GM12872 (cell line): ENCODE measurements around the gene STMN3.

Experiments
- CTCF ChIP-seq: IDR thresholded peaks from 3 replicates; pipeline ENCODE4 v1.5.1; 2011; ENCODE audit warnings: low read depth, mild to moderate bottlenecking, low read length, moderate library complexity; ENCODE audit not compliant: insufficient read depth

STMN3 gene

GRCh38 chr20:63678667-63679465 is 25.6 kb upstream of the STMN3 start:
- no peak for TF ChIP-seq CTCF

- no peak for TF ChIP-seq CTCF
Observed at GRCh38 chr20:63678071-63678470, 24.8 kb upstream of the STMN3 start.

GRCh38 chr20:63675681-63676368 is 22.6 kb upstream of the STMN3 start:
- TF ChIP-seq CTCF, result no peak

GRCh38 chr20:63673951-63674350 is 20.7 kb upstream of the STMN3 start:
- no peak for TF ChIP-seq CTCF

- TF ChIP-seq CTCF, result no peak
Observed at GRCh38 chr20:63672666-63673065, 19.4 kb upstream of the STMN3 start.

- no peak for TF ChIP-seq CTCF
Observed at GRCh38 chr20:63668351-63668750, 15.1 kb upstream of the STMN3 start.

GRCh38 chr20:63667858-63668257 is 14.6 kb upstream of the STMN3 start:
- no peak for TF ChIP-seq CTCF
